Progenitor cell of endocrine pancreas (in vitro differentiated cells): ENCODE results near the gene DUSP18. TPM values are rescaled to one million over a fixed set of nuclear protein-coding genes. Genes with fewer than 3 reads are reported as not detected.

Experiments used
- DNase-seq: peaks from one replicate; pipeline ENCODE4 v3.0.0; 2021; ENCODE audit warnings: low spot score; ENCODE audit not compliant: unreplicated experiment
- H3K27ac Mint-ChIP-seq: 2 replicates; pipeline ENCODE4 v1.8.0; 2021; ENCODE audit warnings: mild to moderate bottlenecking, moderate library complexity, mixed read lengths
- H3K27me3 Mint-ChIP-seq: 2 replicates; pipeline ENCODE4 v1.8.0; 2021; ENCODE audit warnings: mixed read lengths
- H3K36me3 Mint-ChIP-seq: 2 replicates; pipeline ENCODE4 v1.8.0; 2022; ENCODE audit warnings: mixed read lengths; ENCODE audit not compliant: insufficient read depth
- H3K4me1 Mint-ChIP-seq: 2 replicates; pipeline ENCODE4 v1.8.0; 2021; ENCODE audit warnings: low read depth, mixed read lengths
- H3K4me3 Mint-ChIP-seq: 2 replicates; pipeline ENCODE4 v1.8.0; 2021; ENCODE audit warnings: low read depth, mild to moderate bottlenecking, moderate library complexity, mixed read lengths
- H3K9me3 Mint-ChIP-seq: 2 replicates; pipeline ENCODE4 v1.8.0; 2021; ENCODE audit warnings: low read depth, mixed read lengths
- total RNA-seq: library from RNA; stranded (reverse); gene quantifications from 2 replicates; pipeline ENCODE4 v1.2.1, GENCODE V29; 2021
- TF ChIP-seq, protein P1 (sequence below): fragments of 200-600 bp; sonication (generic); IDR thresholded peaks from one replicate; pipeline ENCODE4 v1.5.0; 2021; ENCODE audit warnings: antibody characterized with exemption, mild to moderate bottlenecking; ENCODE audit not compliant: unreplicated experiment

The DUSP18 gene
- total RNA-seq, 1 donor from 2014 or later, result 11.6 TPM

- no peaks in the 10 kb centered on the region for H3K9me3 Mint-ChIP-seq
- H3K4me1 Mint-ChIP-seq, result peaks cover 5% of the 10 kb centered on the region
- no peak for DNase-seq
- peaks cover 6% of the 10 kb centered on the region for H3K27me3 Mint-ChIP-seq
- peaks cover 3% of the 10 kb centered on the region for H3K36me3 Mint-ChIP-seq
- H3K4me3 Mint-ChIP-seq, result no peak overlapping the region
- H3K27ac Mint-ChIP-seq, result no peak overlapping the region
- TF ChIP-seq, protein P1, sequence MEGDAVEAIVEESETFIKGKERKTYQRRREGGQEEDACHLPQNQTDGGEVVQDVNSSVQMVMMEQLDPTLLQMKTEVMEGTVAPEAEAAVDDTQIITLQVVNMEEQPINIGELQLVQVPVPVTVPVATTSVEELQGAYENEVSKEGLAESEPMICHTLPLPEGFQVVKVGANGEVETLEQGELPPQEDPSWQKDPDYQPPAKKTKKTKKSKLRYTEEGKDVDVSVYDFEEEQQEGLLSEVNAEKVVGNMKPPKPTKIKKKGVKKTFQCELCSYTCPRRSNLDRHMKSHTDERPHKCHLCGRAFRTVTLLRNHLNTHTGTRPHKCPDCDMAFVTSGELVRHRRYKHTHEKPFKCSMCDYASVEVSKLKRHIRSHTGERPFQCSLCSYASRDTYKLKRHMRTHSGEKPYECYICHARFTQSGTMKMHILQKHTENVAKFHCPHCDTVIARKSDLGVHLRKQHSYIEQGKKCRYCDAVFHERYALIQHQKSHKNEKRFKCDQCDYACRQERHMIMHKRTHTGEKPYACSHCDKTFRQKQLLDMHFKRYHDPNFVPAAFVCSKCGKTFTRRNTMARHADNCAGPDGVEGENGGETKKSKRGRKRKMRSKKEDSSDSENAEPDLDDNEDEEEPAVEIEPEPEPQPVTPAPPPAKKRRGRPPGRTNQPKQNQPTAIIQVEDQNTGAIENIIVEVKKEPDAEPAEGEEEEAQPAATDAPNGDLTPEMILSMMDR, result no peak
Measured at GRCh38 chr22:30640361-30640760, 27.3 kb downstream of the DUSP18 start.

DNA sequence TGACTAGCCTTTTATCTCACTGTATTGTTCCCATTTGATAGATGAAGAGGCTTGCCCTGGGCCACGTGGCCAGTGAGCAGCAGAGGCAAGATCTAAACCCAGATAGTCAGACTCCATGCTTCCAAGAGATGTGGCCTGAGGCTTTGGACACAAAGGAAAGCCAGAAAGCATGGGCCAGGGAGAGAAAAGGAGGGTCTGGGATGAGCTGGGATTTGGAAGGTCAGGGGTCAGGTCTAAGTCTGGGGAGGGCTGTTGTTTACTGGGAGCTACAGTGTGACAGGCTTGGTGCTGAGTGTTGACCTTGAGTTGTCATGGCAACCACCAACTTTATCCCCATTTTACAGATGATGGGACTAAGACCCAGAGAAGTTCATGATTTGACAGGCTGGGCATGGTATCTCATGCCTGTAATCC is 30.0 kb downstream of the DUSP18 start:
- Mint-ChIP-seq H3K27ac (no peak overlapping the region), H3K4me3 (no peak overlapping the region), H3K4me1 (peaks cover 5% of the 10 kb centered on the region), H3K36me3 (peaks cover 3% of the 10 kb centered on the region), H3K9me3 (no peaks in the 10 kb centered on the region), H3K27me3 (no peaks in the 10 kb centered on the region)
- no peak for DNase-seq
- TF ChIP-seq, protein P1, result no peak

- Mint-ChIP-seq H3K9me3 (no peaks in the 10 kb centered on the region), H3K27ac (no peak overlapping the region), H3K4me1 (peaks cover 5% of the 10 kb centered on the region), H3K4me3 (peak overlapping the region; percentile 69), H3K36me3 (peaks cover 3% of the 10 kb centered on the region), H3K27me3 (no peaks in the 10 kb centered on the region)
- TF ChIP-seq, protein P1, result no peak
- no peak for DNase-seq
Measured at GRCh38 chr22:30636226-30637077, 31.2 kb downstream of the DUSP18 start.

DNA sequence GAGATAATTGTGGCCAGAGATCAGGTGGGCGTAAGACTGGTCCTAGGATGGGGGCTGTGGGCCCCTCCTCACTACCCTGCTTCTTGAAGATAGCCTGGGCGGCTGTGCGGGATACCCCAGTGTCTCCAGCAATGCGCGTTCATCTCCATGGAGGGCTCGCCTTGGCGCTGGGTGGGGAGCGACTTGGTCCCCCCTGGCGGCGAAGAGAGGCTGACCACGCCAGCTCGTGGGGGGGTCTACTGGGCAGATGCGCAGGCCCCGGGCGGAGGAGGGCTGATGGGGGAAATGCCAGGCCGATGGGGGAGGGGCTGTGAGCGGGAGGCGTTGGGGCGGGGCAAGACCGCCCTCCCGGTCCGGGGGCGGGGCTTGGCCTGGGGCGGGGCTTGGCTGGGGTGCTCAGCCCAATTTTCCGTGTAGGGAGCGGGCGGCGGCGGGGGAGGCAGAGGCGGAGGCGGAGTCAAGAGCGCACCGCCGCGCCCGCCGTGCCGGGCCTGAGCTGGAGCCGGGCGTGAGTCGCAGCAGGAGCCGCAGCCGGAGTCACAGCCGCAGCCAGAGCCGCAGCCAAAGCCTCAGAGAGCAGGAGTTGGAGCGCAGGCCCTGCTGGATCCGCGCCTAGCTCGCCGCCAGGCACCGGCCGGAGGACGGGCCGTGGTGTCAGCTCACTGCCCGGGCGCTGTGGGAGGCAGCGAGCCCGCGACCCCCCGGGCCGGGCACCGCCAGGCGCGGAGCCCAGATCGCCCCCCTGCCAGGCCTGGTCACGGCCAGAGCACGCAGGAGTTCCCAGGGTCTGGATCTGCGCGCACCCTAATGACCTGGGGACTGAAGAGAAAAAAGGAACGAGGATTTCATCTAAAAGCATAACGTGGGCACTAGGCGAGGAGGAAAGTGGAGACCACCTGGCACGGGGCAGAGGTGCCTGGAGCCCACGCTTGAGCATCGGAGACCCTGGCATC is 32.1 kb downstream of the DUSP18 start, which contains the start of gene SLC35E4:
SLC35E4 (plus strand) TSS at position 509 of the 953 bp plus-strand sequence. CDS start 670 bp downstream, outside the sequence.
- H3K27me3 Mint-ChIP-seq, result no peaks in the 10 kb centered on the region
- H3K36me3 Mint-ChIP-seq, result peaks cover 3% of the 10 kb centered on the region
- TF ChIP-seq, protein P1, result peak; percentile 33
- peak; percentile 83 for DNase-seq
- H3K27ac Mint-ChIP-seq, result no peak within 1 kb of the TSS
- peaks cover 5% of the 10 kb centered on the region for H3K4me1 Mint-ChIP-seq
- H3K4me3 Mint-ChIP-seq, result peak within 1 kb of the TSS; percentile 69
- H3K9me3 Mint-ChIP-seq, result no peaks in the 10 kb centered on the region
